ENCODE results near the gene RAMP3.

RAMP3 gene

GRCh38 chr7:45217358-45217757 is 59.8 kb downstream of the RAMP3 start:
- in situ Hi-C loops (cut with HindIII; ENCODE audit: low sequenced_read_pairs): no loop called here
- TF ChIP-seq CTCF (IDR thresholded peaks at IDR 0.05; ENCODE audit: low read depth, low read length, missing control alignments): peak; percentile 78
- H3K4me3 ChIP-seq (ENCODE audit: low read depth, low read length): no peak overlapping the region
- no peak for DNase-seq (ENCODE audit: low read depth)

- H3K4me3 ChIP-seq (ENCODE audit: low read depth, low read length): no peak overlapping the region
- DNase-seq (ENCODE audit: low read depth): no peak
- TF ChIP-seq CTCF (IDR thresholded peaks at IDR 0.05; ENCODE audit: low read depth, low read length, missing control alignments): no peak
- in situ Hi-C loops (cut with HindIII; ENCODE audit: low sequenced_read_pairs): no loop called here
These were observed 61.5 kb downstream of the RAMP3 start for GRCh38 chr7:45219130-45219529.

- H3K4me3 ChIP-seq (ENCODE audit: low read depth, low read length): no peak overlapping the region
- in situ Hi-C loops (cut with HindIII; ENCODE audit: low sequenced_read_pairs): no loop called here
- no peak for TF ChIP-seq CTCF (IDR thresholded peaks at IDR 0.05; ENCODE audit: low read depth, low read length, missing control alignments)
- DNase-seq (ENCODE audit: low read depth): no peak
These were observed 62.3 kb downstream of the RAMP3 start for GRCh38 chr7:45219801-45220435.

- TF ChIP-seq CTCF (IDR thresholded peaks at IDR 0.05; ENCODE audit: low read depth, low read length, missing control alignments): no peak
- in situ Hi-C loops (cut with HindIII; ENCODE audit: low sequenced_read_pairs): no loop called here
- no peak overlapping the region for H3K4me3 ChIP-seq (ENCODE audit: low read depth, low read length)
- no peak for DNase-seq (ENCODE audit: low read depth)
These were observed 63.4 kb downstream of the RAMP3 start for GRCh38 chr7:45220846-45221618.

GRCh38 chr7:45221896-45222604 is 64.5 kb downstream of the RAMP3 start:
- no peak overlapping the region for H3K4me3 ChIP-seq (ENCODE audit: low read depth, low read length)
- in situ Hi-C loops (cut with HindIII; ENCODE audit: low sequenced_read_pairs): no loop called here
- TF ChIP-seq CTCF (IDR thresholded peaks at IDR 0.05; ENCODE audit: low read depth, low read length, missing control alignments): no peak
- no peak for DNase-seq (ENCODE audit: low read depth)

- no peak overlapping the region for H3K4me3 ChIP-seq (ENCODE audit: low read depth, low read length)
- DNase-seq (ENCODE audit: low read depth): no peak
- in situ Hi-C loops (cut with HindIII; ENCODE audit: low sequenced_read_pairs): no loop called here
- no peak for TF ChIP-seq CTCF (IDR thresholded peaks at IDR 0.05; ENCODE audit: low read depth, low read length, missing control alignments)
These were observed 65.5 kb downstream of the RAMP3 start for GRCh38 chr7:45223078-45223477.

All from astrocyte of the cerebellum (primary cell).